Measurements from ENCODE around the gene ADAP1.

The ADAP1 gene

GRCh38 chr7:937856-938484 lies 16.5 kb downstream of the ADAP1 start:
- CTCF ChIA-PET = no interaction called here
- TF ChIP-seq, protein P1, sequence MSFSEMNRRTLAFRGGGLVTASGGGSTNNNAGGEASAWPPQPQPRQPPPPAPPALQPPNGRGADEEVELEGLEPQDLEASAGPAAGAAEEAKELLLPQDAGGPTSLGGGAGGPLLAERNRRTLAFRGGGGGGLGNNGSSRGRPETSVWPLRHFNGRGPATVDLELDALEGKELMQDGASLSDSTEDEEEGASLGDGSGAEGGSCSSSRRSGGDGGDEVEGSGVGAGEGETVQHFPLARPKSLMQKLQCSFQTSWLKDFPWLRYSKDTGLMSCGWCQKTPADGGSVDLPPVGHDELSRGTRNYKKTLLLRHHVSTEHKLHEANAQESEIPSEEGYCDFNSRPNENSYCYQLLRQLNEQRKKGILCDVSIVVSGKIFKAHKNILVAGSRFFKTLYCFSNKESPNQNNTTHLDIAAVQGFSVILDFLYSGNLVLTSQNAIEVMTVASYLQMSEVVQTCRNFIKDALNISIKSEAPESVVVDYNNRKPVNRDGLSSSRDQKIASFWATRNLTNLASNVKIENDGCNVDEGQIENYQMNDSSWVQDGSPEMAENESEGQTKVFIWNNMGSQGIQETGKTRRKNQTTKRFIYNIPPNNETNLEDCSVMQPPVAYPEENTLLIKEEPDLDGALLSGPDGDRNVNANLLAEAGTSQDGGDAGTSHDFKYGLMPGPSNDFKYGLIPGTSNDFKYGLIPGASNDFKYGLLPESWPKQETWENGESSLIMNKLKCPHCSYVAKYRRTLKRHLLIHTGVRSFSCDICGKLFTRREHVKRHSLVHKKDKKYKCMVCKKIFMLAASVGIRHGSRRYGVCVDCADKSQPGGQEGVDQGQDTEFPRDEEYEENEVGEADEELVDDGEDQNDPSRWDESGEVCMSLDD (tag by site-specific recombination; IDR thresholded peaks at IDR 0.05) = peak; percentile 64
- TF ChIP-seq, protein P2, sequence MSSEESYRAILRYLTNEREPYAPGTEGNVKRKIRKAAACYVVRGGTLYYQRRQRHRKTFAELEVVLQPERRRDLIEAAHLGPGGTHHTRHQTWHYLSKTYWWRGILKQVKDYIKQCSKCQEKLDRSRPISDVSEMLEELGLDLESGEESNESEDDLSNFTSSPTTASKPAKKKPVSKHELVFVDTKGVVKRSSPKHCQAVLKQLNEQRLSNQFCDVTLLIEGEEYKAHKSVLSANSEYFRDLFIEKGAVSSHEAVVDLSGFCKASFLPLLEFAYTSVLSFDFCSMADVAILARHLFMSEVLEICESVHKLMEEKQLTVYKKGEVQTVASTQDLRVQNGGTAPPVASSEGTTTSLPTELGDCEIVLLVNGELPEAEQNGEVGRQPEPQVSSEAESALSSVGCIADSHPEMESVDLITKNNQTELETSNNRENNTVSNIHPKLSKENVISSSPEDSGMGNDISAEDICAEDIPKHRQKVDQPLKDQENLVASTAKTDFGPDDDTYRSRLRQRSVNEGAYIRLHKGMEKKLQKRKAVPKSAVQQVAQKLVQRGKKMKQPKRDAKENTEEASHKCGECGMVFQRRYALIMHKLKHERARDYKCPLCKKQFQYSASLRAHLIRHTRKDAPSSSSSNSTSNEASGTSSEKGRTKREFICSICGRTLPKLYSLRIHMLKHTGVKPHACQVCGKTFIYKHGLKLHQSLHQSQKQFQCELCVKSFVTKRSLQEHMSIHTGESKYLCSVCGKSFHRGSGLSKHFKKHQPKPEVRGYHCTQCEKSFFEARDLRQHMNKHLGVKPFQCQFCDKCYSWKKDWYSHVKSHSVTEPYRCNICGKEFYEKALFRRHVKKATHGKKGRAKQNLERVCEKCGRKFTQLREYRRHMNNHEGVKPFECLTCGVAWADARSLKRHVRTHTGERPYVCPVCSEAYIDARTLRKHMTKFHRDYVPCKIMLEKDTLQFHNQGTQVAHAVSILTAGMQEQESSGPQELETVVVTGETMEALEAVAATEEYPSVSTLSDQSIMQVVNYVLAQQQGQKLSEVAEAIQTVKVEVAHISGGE (tag by site-specific recombination; conservative IDR thresholded peaks at IDR 0.05; ENCODE audit: low read depth) = no peak
- TF ChIP-seq ZNF660 (tag by site-specific recombination; IDR thresholded peaks at IDR 0.05) = no peak
- TF ChIP-seq ZNF571 (tag by site-specific recombination; IDR thresholded peaks at IDR 0.05) = no peak
- no peak for TF ChIP-seq ZNF544 (tag by site-specific recombination; IDR thresholded peaks at IDR 0.05)
- TF ChIP-seq BCL6B (tag by site-specific recombination; IDR thresholded peaks at IDR 0.05) = no peak
- TF ChIP-seq ZNF600 (tag by site-specific recombination; IDR thresholded peaks at IDR 0.05) = no peak
- no peak for TF ChIP-seq SCRT2 (tag by site-specific recombination; IDR thresholded peaks at IDR 0.05)
- POLR2A ChIA-PET = no interaction called here

DNA sequence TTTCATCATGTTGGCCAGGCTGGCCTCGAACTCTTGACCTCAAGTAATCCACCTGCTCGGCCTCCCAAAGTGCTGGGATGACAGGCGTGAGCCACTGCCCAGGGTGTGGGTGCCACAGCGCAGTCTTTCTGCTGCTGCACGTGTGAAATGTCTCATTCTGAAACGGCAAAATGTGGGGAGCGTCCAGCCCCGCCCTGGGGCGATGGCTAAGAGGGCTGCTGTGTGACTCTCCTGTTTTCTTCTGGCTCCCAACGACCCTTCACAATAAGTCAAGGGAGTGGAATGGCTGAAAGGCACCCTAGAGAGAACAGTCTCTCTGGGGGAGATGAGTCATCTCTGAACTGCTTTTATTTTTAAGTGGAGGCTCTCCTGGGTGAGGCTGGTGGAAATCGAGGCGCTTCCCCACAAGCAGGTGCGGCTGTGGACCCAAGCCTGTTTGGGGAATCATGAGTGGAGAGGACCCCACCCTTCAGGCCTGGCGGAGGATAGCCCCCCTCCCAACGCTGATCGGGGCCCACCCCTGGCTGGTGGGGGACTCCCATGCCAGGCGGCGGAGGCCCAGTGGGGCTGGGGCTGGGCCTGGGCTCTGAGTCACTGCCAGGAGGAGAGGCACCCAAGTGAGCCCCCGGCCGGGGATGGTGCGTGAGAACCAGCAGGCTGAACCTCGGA lies 18.0 kb downstream of the ADAP1 start:
- CTCF ChIA-PET = interaction anchor here (0.6 kb wide), 1 partner anchor 74 kb away, joined by 4 read pairs; no protein-coding TSS in a partner anchor
- Histone ChIP-seq H3K27ac (ENCODE audit: extremely low read depth, low read depth, low read length) (no peak overlapping the region), H3K36me3 (ENCODE audit: control insufficient read depth in 2 of 2, insufficient read depth in 1 of 2, low read length in 2 of 2) (no peaks in the 10 kb centered on the region), H3K4me1 (ENCODE audit: control insufficient read depth, insufficient read depth, low read length) (no peaks in the 10 kb centered on the region), H3K9me3 (ENCODE audit: control insufficient read depth, insufficient read depth, low read depth, low read length) (no peaks in the 10 kb centered on the region), H3K4me3 (ENCODE audit: low read depth, low read length) (no peak overlapping the region)
- POLR2A ChIA-PET = no interaction called here
- TF ChIP-seq, protein P3, sequence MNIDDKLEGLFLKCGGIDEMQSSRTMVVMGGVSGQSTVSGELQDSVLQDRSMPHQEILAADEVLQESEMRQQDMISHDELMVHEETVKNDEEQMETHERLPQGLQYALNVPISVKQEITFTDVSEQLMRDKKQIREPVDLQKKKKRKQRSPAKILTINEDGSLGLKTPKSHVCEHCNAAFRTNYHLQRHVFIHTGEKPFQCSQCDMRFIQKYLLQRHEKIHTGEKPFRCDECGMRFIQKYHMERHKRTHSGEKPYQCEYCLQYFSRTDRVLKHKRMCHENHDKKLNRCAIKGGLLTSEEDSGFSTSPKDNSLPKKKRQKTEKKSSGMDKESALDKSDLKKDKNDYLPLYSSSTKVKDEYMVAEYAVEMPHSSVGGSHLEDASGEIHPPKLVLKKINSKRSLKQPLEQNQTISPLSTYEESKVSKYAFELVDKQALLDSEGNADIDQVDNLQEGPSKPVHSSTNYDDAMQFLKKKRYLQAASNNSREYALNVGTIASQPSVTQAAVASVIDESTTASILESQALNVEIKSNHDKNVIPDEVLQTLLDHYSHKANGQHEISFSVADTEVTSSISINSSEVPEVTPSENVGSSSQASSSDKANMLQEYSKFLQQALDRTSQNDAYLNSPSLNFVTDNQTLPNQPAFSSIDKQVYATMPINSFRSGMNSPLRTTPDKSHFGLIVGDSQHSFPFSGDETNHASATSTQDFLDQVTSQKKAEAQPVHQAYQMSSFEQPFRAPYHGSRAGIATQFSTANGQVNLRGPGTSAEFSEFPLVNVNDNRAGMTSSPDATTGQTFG (tag by site-specific recombination; IDR thresholded peaks at IDR 0.05; ENCODE audit: borderline replicate concordance) = no peak
- TF ChIP-seq ZFP69B (tag by site-specific recombination; IDR thresholded peaks at IDR 0.05) (peak; percentile 69; the same call in 1 of the 2 replicates), MYNN (tag by site-specific recombination; IDR thresholded peaks at IDR 0.05; ENCODE audit: borderline replicate concordance) (peak; percentile 92), KLF1 (tag by site-specific recombination; IDR thresholded peaks at IDR 0.05) (peak; percentile 48; the same call in 1 of the 2 replicates), HIC1 (tag by site-specific recombination; IDR thresholded peaks at IDR 0.05) (peak; percentile 25; the same call in 1 of the 2 replicates), GLIS1 (tag by site-specific recombination; IDR thresholded peaks at IDR 0.05) (peak; percentile 69), ZNF266 (tag by site-specific recombination; IDR thresholded peaks at IDR 0.05; ENCODE audit: low read depth) (no peak)
- TF ChIP-seq, protein P1 (tag by site-specific recombination; IDR thresholded peaks at IDR 0.05) = peak; percentile 70; the same call in 1 of the 2 replicates

More at GRCh38 chr7:937856-938484, 16.5 kb downstream of the ADAP1 start:
- Histone ChIP-seq H3K27ac (ENCODE audit: extremely low read depth, low read depth, low read length) (no peak overlapping the region), H3K4me1 (ENCODE audit: control insufficient read depth, insufficient read depth, low read length) (no peaks in the 10 kb centered on the region), H3K9me3 (ENCODE audit: control insufficient read depth, insufficient read depth, low read depth, low read length) (no peaks in the 10 kb centered on the region), H3K36me3 (ENCODE audit: control insufficient read depth in 2 of 2, insufficient read depth in 1 of 2, low read length in 2 of 2) (no peaks in the 10 kb centered on the region), H3K4me3 (ENCODE audit: low read depth, low read length) (no peak overlapping the region)
